Keratinocyte (primary cell): ENCODE results near the gene CERK. TPM values are rescaled to one million over a fixed set of nuclear protein-coding genes. Genes with fewer than 3 reads are reported as not detected.

Experiments used
- DNase-seq: peaks from one replicate; pipeline ENCODE4 v3.0.0-alpha.2; 2011; ENCODE audit warnings: low read depth, missing footprints, low spot score
- FAIRE-seq: peaks from 2 replicates; lab custom pipeline; 2011; peaks lifted over from hg19 to GRCh38; lab: Jason Lieb, UNC
- H2AFZ ChIP-seq: 2 replicates; pipeline ENCODE4 v1.6.0; 2012; ENCODE audit warnings: low read length, control low read depth, inconsistent platforms; ENCODE audit not compliant: control insufficient read depth
- H3K27ac ChIP-seq: 2 replicates; pipeline ENCODE4 v1.5.1; 2011; ENCODE audit warnings: low read length; ENCODE audit not compliant: control insufficient read depth, insufficient read depth
- H3K27me3 ChIP-seq: 3 replicates; pipeline ENCODE4 v1.6.0; 2011; ENCODE audit warnings: low read length; ENCODE audit not compliant: control insufficient read depth, insufficient read depth; ENCODE audit errors: extremely low read depth
- H3K36me3 ChIP-seq, 2 experiments: 2 replicates in 1 of 2; 3 replicates in 1 of 2; pipeline ENCODE4 v1.5.1; 2011; ENCODE audit warnings: low read length in 2 of 2, mild to moderate bottlenecking in 1 of 2; ENCODE audit not compliant: control insufficient read depth in 2 of 2, insufficient read depth in 2 of 2; ENCODE audit errors: extremely low read depth in 1 of 2
- H3K4me1 ChIP-seq: 3 replicates; pipeline ENCODE4 v1.5.1; 2011; ENCODE audit warnings: low read length; ENCODE audit not compliant: control insufficient read depth, insufficient read depth; ENCODE audit errors: extremely low read depth
- H3K4me2 ChIP-seq: 3 replicates; pipeline ENCODE4 v1.6.0; 2011; ENCODE audit warnings: low read depth, low read length; ENCODE audit not compliant: control insufficient read depth, insufficient read depth; ENCODE audit errors: extremely low read depth
- H3K4me3 ChIP-seq, 3 experiments: fragments of 200-600 bp in 1 of 3; sonication (generic) in 1 of 3; 2 replicates in 2 of 3; 3 replicates in 1 of 3; pipeline ENCODE4 v1.5.1; 2011 to 2016; ENCODE audit warnings: low read length in 3 of 3, mild to moderate bottlenecking in 3 of 3, control low read depth in 2 of 3, inconsistent platforms in 1 of 3, low read depth in 1 of 3, mixed read lengths in 1 of 3, mixed run types in 1 of 3, moderate library complexity in 1 of 3; ENCODE audit not compliant: control insufficient read depth in 2 of 3, insufficient read depth in 2 of 3; ENCODE audit errors: extremely low read depth in 1 of 3
- H3K79me2 ChIP-seq: 2 replicates; pipeline ENCODE4 v1.6.0; 2012; ENCODE audit warnings: low read length; ENCODE audit not compliant: control insufficient read depth, insufficient read depth
- H3K9ac ChIP-seq: 3 replicates; pipeline ENCODE4 v1.6.0; 2011; ENCODE audit warnings: low read length; ENCODE audit not compliant: control insufficient read depth, insufficient read depth; ENCODE audit errors: extremely low read depth
- H3K9me1 ChIP-seq: 3 replicates; pipeline ENCODE4 v1.6.0; 2011; ENCODE audit warnings: low read length; ENCODE audit not compliant: control insufficient read depth, insufficient read depth; ENCODE audit errors: extremely low read depth
- H3K9me3 ChIP-seq: 2 replicates; pipeline ENCODE4 v1.5.1; 2012; ENCODE audit warnings: low read depth, low read length; ENCODE audit not compliant: control insufficient read depth
- H4K20me1 ChIP-seq: 3 replicates; pipeline ENCODE4 v1.6.0; 2011; ENCODE audit warnings: low read length; ENCODE audit not compliant: control insufficient read depth, insufficient read depth; ENCODE audit errors: extremely low read depth
- EZH2 ChIP-seq: IDR thresholded peaks from one replicate; pipeline ENCODE4 v1.6.1; 2012; ENCODE audit warnings: inconsistent platforms, mild to moderate bottlenecking, low read length, moderate library complexity
- dilution Hi-C: fragments of 300-500 bp; cut with MboI; formaldehyde crosslinking; loops from one replicate; pipeline ENCODE4 v1.7.0; 2020; ENCODE audit warnings: low sequenced_read_pairs; ENCODE audit not compliant: extremely low pct_ligation_motif_present
- polyA plus RNA-seq, 5 experiments: library from polyadenylated mRNA; depleted of rRNA in 3 of 5; stranded (reverse) in 3 of 5; stranded (forward) in 1 of 5; unstranded in 1 of 5; fragments of >200 nt; gene quantifications; 1 replicate in 1 of 5; 2 replicates in 3 of 5; 3 replicates in 1 of 5; pipeline versions ENCODE4 v1.2.1 to v1.2.3, GENCODE V29; 2011 to 2012; ENCODE audit warnings: missing spikeins in 2 of 5, low read depth in 1 of 5, low replicate concordance in 1 of 5
- TF ChIP-seq, protein P1 (sequence below), 3 experiments: IDR thresholded peaks in 1 of 3; conservative IDR thresholded peaks in 1 of 3; optimal IDR thresholded peaks in 1 of 3; 2 replicates in 2 of 3; 3 replicates in 1 of 3; pipeline versions ENCODE3 to v1.5.1; 2011; ENCODE audit warnings: low read length in 3 of 3, mild to moderate bottlenecking in 3 of 3, moderate library complexity in 2 of 3, control low read depth in 1 of 3, inconsistent platforms in 1 of 3; ENCODE audit not compliant: insufficient read depth in 2 of 3; ENCODE audit errors: extremely low read depth in 1 of 3

CERK gene
- polyA plus RNA-seq, 1 donor (not counting 4 experiments of a cell fraction or from before 2014, with no cell fraction given): 11.9 TPM

DNA sequence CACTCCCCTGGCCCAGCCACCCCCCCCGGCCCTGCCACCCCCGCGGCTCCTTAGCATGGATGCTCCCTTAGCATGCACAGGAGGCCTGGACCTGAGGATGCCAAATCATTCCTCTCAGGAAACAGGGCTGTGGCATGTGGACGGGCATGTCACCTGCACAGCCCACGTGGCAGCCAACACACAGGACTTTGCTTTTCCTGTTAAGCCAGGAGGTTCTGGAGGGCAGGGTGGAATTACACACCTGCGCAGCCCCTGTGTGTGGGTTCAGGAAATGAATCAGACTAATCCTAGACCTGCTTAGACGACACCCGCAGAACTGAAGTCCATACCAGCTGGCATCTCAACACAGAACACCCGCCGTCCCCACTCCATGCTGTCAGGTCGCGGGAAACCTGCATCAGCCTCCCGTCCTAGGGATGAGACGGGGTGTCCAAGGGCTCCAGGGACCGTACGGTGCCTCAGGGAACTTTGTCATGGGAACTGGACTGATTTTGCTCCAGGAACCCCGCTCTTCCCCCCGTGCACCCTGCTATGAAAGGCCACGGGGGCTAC lies 10.2 kb downstream of the CERK start:
- no peaks in the 10 kb centered on the region for H3K9me3 ChIP-seq
- DNase-seq (no peak), FAIRE-seq (no peak)
- TF ChIP-seq EZH2: no peak
- TF ChIP-seq, protein P1, sequence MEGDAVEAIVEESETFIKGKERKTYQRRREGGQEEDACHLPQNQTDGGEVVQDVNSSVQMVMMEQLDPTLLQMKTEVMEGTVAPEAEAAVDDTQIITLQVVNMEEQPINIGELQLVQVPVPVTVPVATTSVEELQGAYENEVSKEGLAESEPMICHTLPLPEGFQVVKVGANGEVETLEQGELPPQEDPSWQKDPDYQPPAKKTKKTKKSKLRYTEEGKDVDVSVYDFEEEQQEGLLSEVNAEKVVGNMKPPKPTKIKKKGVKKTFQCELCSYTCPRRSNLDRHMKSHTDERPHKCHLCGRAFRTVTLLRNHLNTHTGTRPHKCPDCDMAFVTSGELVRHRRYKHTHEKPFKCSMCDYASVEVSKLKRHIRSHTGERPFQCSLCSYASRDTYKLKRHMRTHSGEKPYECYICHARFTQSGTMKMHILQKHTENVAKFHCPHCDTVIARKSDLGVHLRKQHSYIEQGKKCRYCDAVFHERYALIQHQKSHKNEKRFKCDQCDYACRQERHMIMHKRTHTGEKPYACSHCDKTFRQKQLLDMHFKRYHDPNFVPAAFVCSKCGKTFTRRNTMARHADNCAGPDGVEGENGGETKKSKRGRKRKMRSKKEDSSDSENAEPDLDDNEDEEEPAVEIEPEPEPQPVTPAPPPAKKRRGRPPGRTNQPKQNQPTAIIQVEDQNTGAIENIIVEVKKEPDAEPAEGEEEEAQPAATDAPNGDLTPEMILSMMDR (optimal IDR thresholded peaks at IDR 0.05 in 1 of 3, IDR thresholded peaks at IDR 0.05 in 1 of 3, conservative IDR thresholded peaks at IDR 0.05 in 1 of 3; ENCODE audit: extremely low read depth in 1 of 3, insufficient read depth in 2 of 3, low read length in 3 of 3): no peak
- H3K27me3 ChIP-seq: no peaks in the 10 kb centered on the region
- H3K9ac ChIP-seq: no peak overlapping the region
- no peaks in the 10 kb centered on the region for H3K9me1 ChIP-seq
- H2AFZ ChIP-seq: no peak overlapping the region
- H3K4me3 ChIP-seq: no peak overlapping the region
- dilution Hi-C loops: no loop called here
- no peak overlapping the region for H3K27ac ChIP-seq
- H4K20me1 ChIP-seq: no peaks in the 10 kb centered on the region
- H3K36me3 ChIP-seq: peaks cover 0 to 3% of the 10 kb centered on the region in 2 experiments
- no peaks in the 10 kb centered on the region for H3K79me2 ChIP-seq
- peaks cover 16% of the 10 kb centered on the region for H3K4me1 ChIP-seq
- H3K4me2 ChIP-seq: no peak overlapping the region

DNA sequence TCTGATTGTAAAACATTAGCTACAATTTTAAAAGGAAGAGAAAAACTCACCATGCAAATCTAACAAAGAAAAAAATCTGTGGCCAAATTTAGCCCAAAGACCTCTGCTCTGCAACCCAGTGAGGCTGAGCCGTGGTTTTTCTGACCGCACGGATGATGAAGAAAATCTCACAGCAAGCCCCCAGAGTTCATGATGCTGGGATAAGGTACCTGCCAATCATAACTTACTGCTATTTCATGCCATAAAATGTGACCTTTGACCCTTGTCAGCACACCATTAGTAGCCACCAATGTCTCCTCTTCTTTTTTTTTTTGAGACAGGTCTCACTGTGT lies 11.1 kb downstream of the CERK start:
- FAIRE-seq: no peak
- dilution Hi-C loops: no loop called here
- H3K27ac ChIP-seq: no peak overlapping the region
- no peak overlapping the region for H2AFZ ChIP-seq
- no peak overlapping the region for H3K4me2 ChIP-seq
- H3K4me1 ChIP-seq: peaks cover 18% of the 10 kb centered on the region
- peaks cover 0 to 3% of the 10 kb centered on the region in 2 experiments for H3K36me3 ChIP-seq
- TF ChIP-seq, protein P1 (optimal IDR thresholded peaks at IDR 0.05 in 1 of 3, IDR thresholded peaks at IDR 0.05 in 1 of 3, conservative IDR thresholded peaks at IDR 0.05 in 1 of 3; ENCODE audit: extremely low read depth in 1 of 3, insufficient read depth in 2 of 3, low read length in 3 of 3): no peak
- TF ChIP-seq EZH2: no peak
- H3K79me2 ChIP-seq: no peaks in the 10 kb centered on the region
- H3K27me3 ChIP-seq: no peaks in the 10 kb centered on the region
- H3K9me1 ChIP-seq: no peaks in the 10 kb centered on the region
- H3K9ac ChIP-seq: no peak overlapping the region
- no peaks in the 10 kb centered on the region for H3K9me3 ChIP-seq
- no peaks in the 10 kb centered on the region for H4K20me1 ChIP-seq
- no peak for DNase-seq
- no peak overlapping the region for H3K4me3 ChIP-seq
